Neural progenitor cell (in vitro differentiated cells): Measurements from ENCODE around the gene ATP1A2. TPM values are rescaled to one million over a fixed set of nuclear protein-coding genes. Genes with fewer than 3 reads are reported as not detected.
A peak's percentile ranks its signal among the peaks of the same experiment; 100 is the strongest.

Experiments
- DNase-seq: peaks from one replicate; pipeline ENCODE4 v3.0.0-alpha.2; 2016; ENCODE audit warnings: low spot score
- H2AFZ ChIP-seq: fragments of 200-600 bp; sonication (generic); replicated peaks from 2 replicates; pipeline ENCODE4 v1.6.1; 2016; ENCODE audit warnings: antibody characterized with exemption
- H3F3A ChIP-seq: fragments of 200-600 bp; sonication (generic); 2 replicates; pipeline ENCODE4 v1.6.1; 2016; ENCODE audit warnings: antibody characterized with exemption, low read depth
- H3K27ac ChIP-seq: fragments of 200-600 bp; sonication (generic); 2 replicates; pipeline ENCODE4 v1.5.1; 2016; ENCODE audit warnings: mild to moderate bottlenecking
- H3K27me3 ChIP-seq: fragments of 200-600 bp; sonication (generic); 2 replicates; pipeline ENCODE4 v1.6.1; 2016; ENCODE audit warnings: mild to moderate bottlenecking, moderate library complexity
- H3K36me3 ChIP-seq: fragments of 200-600 bp; sonication (generic); 2 replicates; pipeline ENCODE4 v1.5.1; 2016
- H3K4me1 ChIP-seq: fragments of 200-600 bp; sonication (generic); 2 replicates; pipeline ENCODE4 v1.6.1; 2016; ENCODE audit warnings: mixed run types
- H3K4me2 ChIP-seq: fragments of 200-600 bp; sonication (generic); 2 replicates; pipeline ENCODE4 v1.6.1; 2016
- H3K4me3 ChIP-seq: fragments of 200-600 bp; sonication (generic); 2 replicates; pipeline ENCODE4 v1.5.1; 2016
- H3K79me2 ChIP-seq: fragments of 200-600 bp; sonication (generic); 2 replicates; pipeline ENCODE4 v1.6.1; 2016; ENCODE audit warnings: low read depth
- H3K9ac ChIP-seq: fragments of 200-600 bp; sonication (generic); 2 replicates; pipeline ENCODE4 v1.6.1; 2016
- H3K9me3 ChIP-seq: fragments of 200-600 bp; sonication (generic); 2 replicates; pipeline ENCODE4 v1.5.1; 2016; ENCODE audit warnings: low read depth
- H4K20me1 ChIP-seq: fragments of 200-600 bp; sonication (generic); 2 replicates; pipeline ENCODE4 v1.6.1; 2016; ENCODE audit warnings: low read depth
- H3K27ac Mint-ChIP-seq: 3 replicates; pipeline ENCODE4 v1.8.0; 2021; ENCODE audit warnings: mixed read lengths
- H3K27me3 Mint-ChIP-seq: 2 replicates; pipeline ENCODE4 v1.8.0; 2022; ENCODE audit warnings: low read depth, mild to moderate bottlenecking, inconsistent platforms, moderate library complexity, mixed read lengths; ENCODE audit not compliant: insufficient read depth
- H3K36me3 Mint-ChIP-seq: 3 replicates; pipeline ENCODE4 v1.8.0; 2021; ENCODE audit warnings: mixed read lengths
- H3K4me1 Mint-ChIP-seq: 3 replicates; pipeline ENCODE4 v1.8.0; 2021; ENCODE audit warnings: mixed read lengths
- H3K4me3 Mint-ChIP-seq: 3 replicates; pipeline ENCODE4 v1.8.0; 2021; ENCODE audit warnings: mild to moderate bottlenecking, moderate library complexity, mixed read lengths
- H3K9me3 Mint-ChIP-seq: 3 replicates; pipeline ENCODE4 v1.8.0; 2020; ENCODE audit warnings: mixed read lengths
- EZH2 ChIP-seq: fragments of 200-600 bp; sonication (generic); IDR thresholded peaks from 2 replicates; pipeline ENCODE4 v1.6.1; 2017; ENCODE audit warnings: antibody characterized with exemption, mild to moderate bottlenecking, moderate library complexity
- EZH2phosphoT487 ChIP-seq: fragments of 200-600 bp; sonication (generic); IDR thresholded peaks from 2 replicates; pipeline ENCODE4 v1.6.1; 2017; ENCODE audit warnings: antibody characterized with exemption
- total RNA-seq: library from RNA; depleted of rRNA; stranded (reverse); fragments of >200 nt; gene quantifications from 2 replicates; pipeline ENCODE4 v1.2.3, GENCODE V29; 2015; ENCODE audit warnings: low replicate concordance
- TF ChIP-seq, protein P1 (sequence below): fragments of 200-600 bp; sonication (generic); IDR thresholded peaks from 2 replicates; pipeline ENCODE4 v1.5.1; 2017; ENCODE audit warnings: antibody characterized with exemption, mild to moderate bottlenecking

Gene ATP1A2
- total RNA-seq, 1 donor from 2014 or later = 88.6 TPM

DNA sequence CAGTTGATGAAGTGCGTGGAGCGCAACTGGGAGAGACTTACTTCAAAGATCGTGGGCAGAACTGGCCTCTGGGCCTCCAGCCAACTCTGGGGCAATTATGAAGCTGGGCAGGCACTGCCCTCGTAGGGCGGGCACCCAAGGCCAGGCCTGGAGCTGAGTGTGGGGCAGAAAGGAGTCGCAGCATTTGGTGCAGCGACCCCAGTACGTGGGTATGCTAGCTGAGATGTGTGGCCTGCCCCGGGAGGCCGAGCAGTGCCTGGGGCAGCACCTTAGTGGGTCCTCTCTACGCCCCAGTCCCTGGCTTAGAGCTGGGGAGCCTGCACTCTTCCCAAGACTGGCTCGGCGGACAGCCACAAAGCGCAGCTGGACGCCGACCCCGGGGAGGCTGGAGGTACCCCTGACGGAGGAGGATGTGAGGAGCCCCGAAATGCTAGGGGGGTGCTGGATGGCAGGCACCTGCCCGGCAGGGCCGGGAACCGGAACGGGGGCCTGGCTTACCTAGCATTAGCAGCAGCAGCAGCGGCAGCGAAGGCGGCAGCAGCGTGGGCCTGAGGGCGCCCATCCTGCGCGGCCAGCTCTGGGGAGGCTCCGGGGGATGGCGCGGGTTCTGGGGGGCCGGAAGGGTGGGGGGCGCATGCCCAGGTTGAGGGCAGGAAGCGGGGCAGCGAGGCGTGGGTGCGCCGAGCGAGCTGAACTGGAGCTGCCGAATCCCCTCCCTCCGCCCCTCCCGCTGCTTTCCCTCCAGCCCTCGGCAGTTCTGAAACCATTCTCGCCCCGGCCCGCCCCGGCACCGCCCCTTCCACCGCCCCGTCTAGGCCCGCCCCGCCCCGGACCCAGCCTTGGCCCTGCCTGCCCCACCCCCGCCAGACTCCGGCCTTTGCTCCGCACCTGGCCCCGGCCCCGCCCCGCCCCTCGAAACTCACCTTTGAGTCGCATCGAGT, 17.4 kb upstream of the ATP1A2 start, which contains the start of gene IGSF8:
Gene IGSF8 (minus strand): TSS at position 709 of the 941 bp plus-strand sequence. CDS start 147 bp downstream, at position 562.
- H3K27ac Mint-ChIP-seq = peak within 1 kb of the TSS; percentile 23
- peaks cover 8% of the 10 kb centered on the region for H3K27me3 Mint-ChIP-seq
- Histone ChIP-seq H3K4me1 (peaks cover 29% of the 10 kb centered on the region), H3F3A (peaks cover 35% of the 10 kb centered on the region), H2AFZ (peak within 1 kb of the TSS; percentile 97), H3K9ac (peak within 1 kb of the TSS; percentile 47), H3K27ac (no peak within 1 kb of the TSS), H3K27me3 (peaks cover 18% of the 10 kb centered on the region), H3K36me3 (no peaks in the 10 kb centered on the region), H3K79me2 (peaks cover 14% of the 10 kb centered on the region), H3K4me2 (peak within 1 kb of the TSS; percentile 93), H3K4me3 (peak within 1 kb of the TSS; percentile 95), H4K20me1 (peaks cover 12% of the 10 kb centered on the region), H3K9me3 (no peaks in the 10 kb centered on the region)
- peak within 1 kb of the TSS; percentile 86 for H3K4me3 Mint-ChIP-seq
- no peaks in the 10 kb centered on the region for H3K36me3 Mint-ChIP-seq
- DNase-seq = peak; percentile 34
- H3K4me1 Mint-ChIP-seq = peaks cover 55% of the 10 kb centered on the region
- no peak for TF ChIP-seq EZH2phosphoT487
- H3K9me3 Mint-ChIP-seq = no peaks in the 10 kb centered on the region

DNA sequence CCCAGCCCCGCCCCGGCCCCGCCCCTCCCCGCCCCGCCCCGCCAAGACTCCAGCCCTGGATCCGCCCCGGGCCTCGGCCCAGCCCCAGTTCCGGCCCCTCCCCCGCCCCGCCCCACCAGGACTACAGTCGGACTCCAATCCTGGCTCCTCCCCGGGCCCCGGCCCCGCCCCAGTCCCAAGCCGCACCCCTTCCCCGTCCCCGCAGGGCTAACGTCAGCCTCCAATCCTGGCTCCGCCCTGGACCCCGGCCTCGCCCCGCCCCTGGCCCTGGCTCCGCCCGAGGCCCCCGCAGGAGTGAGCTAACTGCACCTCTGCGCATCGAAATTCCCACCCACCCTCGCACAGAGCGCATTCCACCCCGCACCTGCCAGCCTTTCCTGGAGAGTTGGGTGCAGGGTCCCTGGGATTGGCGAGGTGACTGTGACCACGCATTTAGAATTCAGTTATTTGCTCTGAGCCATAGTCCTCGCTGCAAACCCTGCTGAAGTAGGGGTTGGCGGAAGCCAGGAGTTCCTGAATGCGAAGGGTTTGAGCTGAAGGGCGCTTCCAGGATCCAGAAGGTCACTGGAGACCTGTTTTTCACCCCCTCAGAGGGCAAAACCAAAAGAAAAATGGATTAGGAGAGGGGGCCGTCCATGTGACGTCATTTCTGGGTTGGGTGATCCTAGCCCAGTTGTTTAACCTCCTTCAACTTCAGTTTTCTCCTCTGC, 16.6 kb upstream of the ATP1A2 start:
- peaks cover 13% of the 10 kb centered on the region for H3K27me3 Mint-ChIP-seq
- peak overlapping the region; percentile 80 for H3K4me3 Mint-ChIP-seq
- no peak overlapping the region for H3K27ac ChIP-seq
- H3K9me3 ChIP-seq = no peaks in the 10 kb centered on the region
- no peaks in the 10 kb centered on the region for H3K36me3 ChIP-seq
- H3K36me3 Mint-ChIP-seq = no peaks in the 10 kb centered on the region
- peak overlapping the region; percentile 91 for H2AFZ ChIP-seq
- no peak overlapping the region for H3K27ac Mint-ChIP-seq
- peak overlapping the region; percentile 52 for H3K4me3 ChIP-seq
- peak overlapping the region; percentile 88 for H3K4me2 ChIP-seq
- peaks cover 18% of the 10 kb centered on the region for H3K27me3 ChIP-seq
- H3F3A ChIP-seq = peaks cover 41% of the 10 kb centered on the region
- peaks cover 14% of the 10 kb centered on the region for H3K79me2 ChIP-seq
- TF ChIP-seq EZH2phosphoT487 = no peak
- TF ChIP-seq, protein P1, sequence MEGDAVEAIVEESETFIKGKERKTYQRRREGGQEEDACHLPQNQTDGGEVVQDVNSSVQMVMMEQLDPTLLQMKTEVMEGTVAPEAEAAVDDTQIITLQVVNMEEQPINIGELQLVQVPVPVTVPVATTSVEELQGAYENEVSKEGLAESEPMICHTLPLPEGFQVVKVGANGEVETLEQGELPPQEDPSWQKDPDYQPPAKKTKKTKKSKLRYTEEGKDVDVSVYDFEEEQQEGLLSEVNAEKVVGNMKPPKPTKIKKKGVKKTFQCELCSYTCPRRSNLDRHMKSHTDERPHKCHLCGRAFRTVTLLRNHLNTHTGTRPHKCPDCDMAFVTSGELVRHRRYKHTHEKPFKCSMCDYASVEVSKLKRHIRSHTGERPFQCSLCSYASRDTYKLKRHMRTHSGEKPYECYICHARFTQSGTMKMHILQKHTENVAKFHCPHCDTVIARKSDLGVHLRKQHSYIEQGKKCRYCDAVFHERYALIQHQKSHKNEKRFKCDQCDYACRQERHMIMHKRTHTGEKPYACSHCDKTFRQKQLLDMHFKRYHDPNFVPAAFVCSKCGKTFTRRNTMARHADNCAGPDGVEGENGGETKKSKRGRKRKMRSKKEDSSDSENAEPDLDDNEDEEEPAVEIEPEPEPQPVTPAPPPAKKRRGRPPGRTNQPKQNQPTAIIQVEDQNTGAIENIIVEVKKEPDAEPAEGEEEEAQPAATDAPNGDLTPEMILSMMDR = no peak
- TF ChIP-seq EZH2 = no peak
- H3K4me1 ChIP-seq = peaks cover 37% of the 10 kb centered on the region
- peaks cover 64% of the 10 kb centered on the region for H3K4me1 Mint-ChIP-seq
- peak; percentile 97 for DNase-seq
- H3K9ac ChIP-seq = no peak overlapping the region
- H3K9me3 Mint-ChIP-seq = no peaks in the 10 kb centered on the region
- peaks cover 12% of the 10 kb centered on the region for H4K20me1 ChIP-seq

DNA sequence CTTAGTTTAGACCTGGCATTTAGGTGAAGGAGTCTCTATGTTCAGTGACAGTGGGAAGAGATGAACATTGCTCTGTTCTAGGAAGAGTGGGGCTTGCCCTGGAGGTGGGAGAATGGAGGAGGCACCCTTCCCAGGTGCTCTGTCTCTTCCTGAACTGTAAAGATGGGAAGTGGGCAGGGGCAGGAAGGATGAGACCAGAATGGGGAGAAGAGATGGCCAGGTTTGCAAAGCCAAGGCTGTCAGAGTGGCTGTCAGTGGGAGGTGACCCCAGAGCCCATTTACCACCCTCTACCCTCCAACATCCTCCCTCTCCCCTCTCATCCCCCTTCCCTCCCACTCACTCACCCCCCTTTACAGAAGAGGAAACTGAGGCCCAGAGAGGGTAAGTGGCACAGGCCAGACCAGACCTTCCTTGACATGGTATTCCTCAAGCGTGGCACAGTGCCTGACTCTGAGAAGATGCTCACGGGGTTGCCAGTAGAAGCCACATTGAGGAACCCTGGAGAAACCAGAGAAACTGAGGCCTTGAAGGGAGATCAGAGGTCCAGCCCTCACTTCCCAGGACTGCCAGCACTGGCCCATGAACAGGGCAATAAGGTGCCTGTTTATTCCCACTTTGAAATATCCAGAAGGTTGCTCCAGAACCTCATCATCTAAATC, 15.7 kb upstream of the ATP1A2 start:
- peaks cover 46% of the 10 kb centered on the region for H3K4me1 ChIP-seq
- no peak overlapping the region for H3K27ac ChIP-seq
- Mint-ChIP-seq H3K27me3 (peaks cover 13% of the 10 kb centered on the region), H3K4me1 (peaks cover 72% of the 10 kb centered on the region), H3K9me3 (no peaks in the 10 kb centered on the region), H3K4me3 (peak overlapping the region; percentile 80), H3K36me3 (no peaks in the 10 kb centered on the region), H3K27ac (no peak overlapping the region)
- H3K27me3 ChIP-seq = peaks cover 18% of the 10 kb centered on the region
- no peak overlapping the region for H3K9ac ChIP-seq
- H3F3A ChIP-seq = peaks cover 48% of the 10 kb centered on the region
- DNase-seq = no peak
- no peak overlapping the region for H2AFZ ChIP-seq
- peak overlapping the region; percentile 88 for H3K4me2 ChIP-seq
- H4K20me1 ChIP-seq = peaks cover 12% of the 10 kb centered on the region
- no peaks in the 10 kb centered on the region for H3K36me3 ChIP-seq
- TF ChIP-seq, protein P1 = no peak
- TF ChIP-seq EZH2phosphoT487 = no peak
- no peak for TF ChIP-seq EZH2
- H3K9me3 ChIP-seq = no peaks in the 10 kb centered on the region
- H3K4me3 ChIP-seq = no peak overlapping the region
- peaks cover 14% of the 10 kb centered on the region for H3K79me2 ChIP-seq
